ENCODE results near the gene ZDHHC20.

- TF ChIP-seq ATF2 (CRISPR knock-in tag; IDR thresholded peaks at IDR 0.05; ENCODE audit: borderline replicate concordance, low read depth) (no peak), TEAD1 (CRISPR knock-in tag; IDR thresholded peaks at IDR 0.05) (no peak), CTCF (IDR thresholded peaks at IDR 0.05) (no peak), ZNF317 (CRISPR knock-in tag; IDR thresholded peaks at IDR 0.05; ENCODE audit: borderline replicate concordance, low read depth) (peak; percentile 78; the same call in 1 of the 2 replicates), ETV6 (CRISPR knock-in tag; IDR thresholded peaks at IDR 0.05) (no peak)
Measured at GRCh38 chr13:21429211-21429610, 29.9 kb downstream of the ZDHHC20 start.

Measured in WTC11 (cell line).